Measurements from ENCODE around the gene HS6ST3. TPM values are rescaled to one million over a fixed set of nuclear protein-coding genes. Genes with fewer than 3 reads are reported as not detected.

Gene HS6ST3
- total RNA-seq, 4 donors from 2014 or later: 0.97 to 2.2 (median 2.0) TPM

GRCh38 chr13:96221471-96221870 lies 131.6 kb downstream of the HS6ST3 start:
- Histone ChIP-seq H3K4me3 (no peak overlapping the region), H3K27me3 (no peaks in the 10 kb centered on the region), H3K36me3 (no peaks in the 10 kb centered on the region), H3K9me3 (no peaks in the 10 kb centered on the region), H3K27ac (no peak overlapping the region), H3K4me1 (peaks cover 0 to 8% of the 10 kb centered on the region in 2 donors)
- in situ Hi-C loops (cut with MboI; ENCODE audit: low sequenced_read_pairs in 4 of 4): no loop called here
- ATAC-seq: no peak
- intact Hi-C loops (cut with DNase I; ENCODE audit: low total_unique reads): loop anchor here (5.0 kb wide), 1 partner anchor 596 kb away; no protein-coding TSS in a partner anchor
- DNase-seq: no peak
- TF ChIP-seq CTCF (IDR thresholded peaks at IDR 0.05 in 4 of 5, conservative IDR thresholded peaks at IDR 0.05 in 1 of 5): no peak
- TF ChIP-seq POLR2A (IDR thresholded peaks at IDR 0.05): no peak

- no peak overlapping the region for H3K4me3 ChIP-seq
- ATAC-seq (peak; percentile 86 to 93), DNase-seq (peak; percentile 42 to 86)
- in situ Hi-C loops (cut with MboI; ENCODE audit: low sequenced_read_pairs in 4 of 4) (no loop called here), intact Hi-C loops (cut with DNase I; ENCODE audit: low total_unique reads) (loop anchor here (5.0 kb wide), 1 partner anchor 594 kb away; no protein-coding TSS in a partner anchor)
- peaks cover 0 to 8% of the 10 kb centered on the region in 2 donors for H3K4me1 ChIP-seq
- no peaks in the 10 kb centered on the region for H3K9me3 ChIP-seq
- TF ChIP-seq POLR2A (IDR thresholded peaks at IDR 0.05) (no peak), CTCF (IDR thresholded peaks at IDR 0.05 in 4 of 5, conservative IDR thresholded peaks at IDR 0.05 in 1 of 5) (no peak)
- no peaks in the 10 kb centered on the region for H3K36me3 ChIP-seq
- H3K27ac ChIP-seq: peak overlapping the region; percentile 68 to 79 (median 74)
- no peaks in the 10 kb centered on the region for H3K27me3 ChIP-seq
Observed at GRCh38 chr13:96223231-96223630, 133.3 kb downstream of the HS6ST3 start.

GRCh38 chr13:96229356-96229755 lies 139.4 kb downstream of the HS6ST3 start:
- H3K4me1 ChIP-seq: no peaks in the 10 kb centered on the region
- TF ChIP-seq POLR2A (IDR thresholded peaks at IDR 0.05): no peak
- TF ChIP-seq CTCF (IDR thresholded peaks at IDR 0.05 in 4 of 5, conservative IDR thresholded peaks at IDR 0.05 in 1 of 5): peak in 2 of 5 experiments; percentile 35 to 43
- ATAC-seq (peak in 1 of 2 donors; percentile 81), DNase-seq (no peak)
- intact Hi-C loops (cut with DNase I; ENCODE audit: low total_unique reads) (no loop called here), in situ Hi-C loops (cut with MboI; ENCODE audit: low sequenced_read_pairs in 4 of 4) (no loop called here)
- H3K36me3 ChIP-seq: no peaks in the 10 kb centered on the region
- no peaks in the 10 kb centered on the region for H3K27me3 ChIP-seq
- H3K9me3 ChIP-seq: no peaks in the 10 kb centered on the region
- H3K27ac ChIP-seq: no peak overlapping the region
- H3K4me3 ChIP-seq: no peak overlapping the region

DNA sequence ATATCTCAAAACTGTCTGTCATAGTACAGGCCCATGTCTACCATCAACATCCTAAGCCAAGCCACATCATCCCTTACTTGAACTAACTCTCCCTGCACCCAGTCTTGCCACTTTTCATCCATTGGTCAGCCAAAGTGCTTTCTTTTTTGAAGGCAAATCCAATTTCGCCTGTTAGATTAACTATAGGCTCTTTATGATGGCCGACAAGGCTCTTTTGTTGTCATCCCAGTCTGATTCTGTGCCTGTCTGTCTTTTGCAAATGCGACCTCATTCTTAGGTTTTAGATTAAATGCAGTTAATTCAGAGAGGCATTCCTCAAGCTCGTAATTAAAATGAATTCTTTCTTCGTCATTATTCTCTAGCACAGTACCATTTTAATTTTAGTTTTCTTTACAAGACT lies 148.3 kb downstream of the HS6ST3 start:
- ATAC-seq (no peak), DNase-seq (no peak)
- intact Hi-C loops (cut with DNase I; ENCODE audit: low total_unique reads): no loop called here
- no peak for TF ChIP-seq CTCF (IDR thresholded peaks at IDR 0.05 in 4 of 5, conservative IDR thresholded peaks at IDR 0.05 in 1 of 5)
- no peak for TF ChIP-seq POLR2A (IDR thresholded peaks at IDR 0.05)
- Histone ChIP-seq H3K27ac (no peak overlapping the region), H3K36me3 (no peaks in the 10 kb centered on the region), H3K27me3 (no peaks in the 10 kb centered on the region), H3K4me1 (no peaks in the 10 kb centered on the region), H3K4me3 (no peak overlapping the region), H3K9me3 (no peaks in the 10 kb centered on the region)
- in situ Hi-C loops (cut with MboI; ENCODE audit: low sequenced_read_pairs in 4 of 4): no loop called here

- Histone ChIP-seq H3K4me3 (no peak overlapping the region), H3K4me1 (no peaks in the 10 kb centered on the region), H3K36me3 (no peaks in the 10 kb centered on the region), H3K27me3 (no peaks in the 10 kb centered on the region), H3K9me3 (no peaks in the 10 kb centered on the region), H3K27ac (no peak overlapping the region)
- DNase-seq (no peak), ATAC-seq (no peak)
- in situ Hi-C loops (cut with MboI; ENCODE audit: low sequenced_read_pairs in 4 of 4) (no loop called here), intact Hi-C loops (cut with DNase I; ENCODE audit: low total_unique reads) (no loop called here)
- TF ChIP-seq CTCF (IDR thresholded peaks at IDR 0.05 in 4 of 5, conservative IDR thresholded peaks at IDR 0.05 in 1 of 5) (no peak), POLR2A (IDR thresholded peaks at IDR 0.05) (no peak)
Observed at GRCh38 chr13:96238861-96239260, 149.0 kb downstream of the HS6ST3 start.
